ENCODE results near the gene TCF3.

The TCF3 gene

DNA sequence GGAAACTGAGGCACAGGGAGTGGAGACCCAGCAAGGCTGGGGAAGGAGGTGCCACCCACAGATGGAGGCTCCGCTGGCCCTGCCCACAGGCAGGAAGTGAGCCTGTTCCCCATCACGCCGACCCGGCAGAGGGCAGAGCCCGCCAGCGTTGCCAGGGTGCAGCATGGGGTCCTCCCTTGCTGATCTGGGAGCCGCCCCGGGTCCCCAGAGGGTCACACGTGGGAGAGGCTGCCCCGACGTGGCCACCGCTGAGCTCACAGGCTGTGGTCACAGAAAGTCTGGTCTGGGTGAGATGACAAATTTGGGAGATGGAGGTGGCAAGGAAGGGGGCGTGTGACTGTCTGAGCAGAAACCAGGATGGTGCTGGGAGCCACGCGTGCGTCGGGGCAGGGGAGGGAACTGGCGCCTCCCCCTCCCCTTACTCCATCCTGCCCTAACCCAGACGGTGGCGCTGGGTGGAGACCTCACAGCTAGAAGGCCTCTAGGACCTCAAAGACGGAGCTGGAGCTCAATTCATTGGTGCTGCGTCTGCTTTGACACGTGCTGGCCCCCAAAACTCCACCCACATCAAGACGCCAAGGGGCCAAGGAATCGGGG, 92.0 kb downstream of the TCF3 start:
- TF ChIP-seq ZNF274 (IDR thresholded peaks at IDR 0.05; ENCODE audit: low read depth, low read length): no peak
- no peak overlapping the region for H3K4me3 ChIP-seq (ENCODE audit: low read length)
